ENCODE measurements around the gene PCNX2.

GRCh38 chr1:233211595-233211994 lies 83.9 kb downstream of the PCNX2 start:
- TF ChIP-seq MAX (IDR thresholded peaks at IDR 0.05): no peak
- TF ChIP-seq, protein P1, sequence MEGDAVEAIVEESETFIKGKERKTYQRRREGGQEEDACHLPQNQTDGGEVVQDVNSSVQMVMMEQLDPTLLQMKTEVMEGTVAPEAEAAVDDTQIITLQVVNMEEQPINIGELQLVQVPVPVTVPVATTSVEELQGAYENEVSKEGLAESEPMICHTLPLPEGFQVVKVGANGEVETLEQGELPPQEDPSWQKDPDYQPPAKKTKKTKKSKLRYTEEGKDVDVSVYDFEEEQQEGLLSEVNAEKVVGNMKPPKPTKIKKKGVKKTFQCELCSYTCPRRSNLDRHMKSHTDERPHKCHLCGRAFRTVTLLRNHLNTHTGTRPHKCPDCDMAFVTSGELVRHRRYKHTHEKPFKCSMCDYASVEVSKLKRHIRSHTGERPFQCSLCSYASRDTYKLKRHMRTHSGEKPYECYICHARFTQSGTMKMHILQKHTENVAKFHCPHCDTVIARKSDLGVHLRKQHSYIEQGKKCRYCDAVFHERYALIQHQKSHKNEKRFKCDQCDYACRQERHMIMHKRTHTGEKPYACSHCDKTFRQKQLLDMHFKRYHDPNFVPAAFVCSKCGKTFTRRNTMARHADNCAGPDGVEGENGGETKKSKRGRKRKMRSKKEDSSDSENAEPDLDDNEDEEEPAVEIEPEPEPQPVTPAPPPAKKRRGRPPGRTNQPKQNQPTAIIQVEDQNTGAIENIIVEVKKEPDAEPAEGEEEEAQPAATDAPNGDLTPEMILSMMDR (IDR thresholded peaks at IDR 0.05 in 2 of 3, conservative IDR thresholded peaks at IDR 0.05 in 1 of 3; ENCODE audit: borderline replicate concordance in 1 of 3, insufficient read depth in 1 of 3, low read depth in 2 of 3, low read length in 2 of 3): no peak
- TF ChIP-seq REST (IDR thresholded peaks at IDR 0.05; ENCODE audit: low read depth): no peak
- no peak for TF ChIP-seq RAD21 (IDR thresholded peaks at IDR 0.05; ENCODE audit: low read depth)
- no peak for TF ChIP-seq POLR2A (IDR thresholded peaks at IDR 0.05; ENCODE audit: borderline replicate concordance, extremely low read depth, insufficient read depth, insufficient read length)
- no peak for TF ChIP-seq YY1 (IDR thresholded peaks at IDR 0.05; ENCODE audit: extremely low read depth, insufficient replicate concordance, low read depth, low read length)
- TF ChIP-seq EZH2 (IDR thresholded peaks at IDR 0.05): no peak
- TF ChIP-seq CBX3 (IDR thresholded peaks at IDR 0.05; ENCODE audit: low read depth): no peak
- no peak for TF ChIP-seq SIN3A (IDR thresholded peaks at IDR 0.05; ENCODE audit: low read depth)

Measured in HCT116 (cell line).